ENCODE results near the gene NXPH4. TPM values are rescaled to one million over a fixed set of nuclear protein-coding genes. Genes with fewer than 3 reads are reported as not detected.

Gene NXPH4
- total RNA-seq (2021; ENCODE audit: unreplicated experiment) (20.0 TPM), Bru-seq, nascent RNA (percentile 39 among the genes with signal in this experiment), BruChase-seq, experiment 1, labeled RNA remaining after a 6-hour chase (percentile 43 among the genes with signal in this experiment), BruChase-seq, experiment 2, labeled RNA remaining after a 2-hour chase (percentile 44 among the genes with signal in this experiment)
- 13.6 and 16.2 TPM in 2 replicates for polyA plus RNA-seq (2012)
- long read RNA-seq, transcript NXPH4-201 (2 exons, 1,804 nt) = major isoform, 14 of 25 reads
- long read RNA-seq, partial matches to known transcripts = 0 of 25 reads
- long read RNA-seq, other reads (novel, unspliced or antisense) = 11 of 25 reads

- TF ChIP-seq CBX3 (IDR thresholded peaks at IDR 0.05; ENCODE audit: low read depth) = no peak
- peak; percentile 38; the same call in 1 of the 2 replicates for TF ChIP-seq ZFX (IDR thresholded peaks at IDR 0.05)
- peak; percentile 83 for TF ChIP-seq MAX (IDR thresholded peaks at IDR 0.05)
- ChIA-PET CTCF (interaction anchor here (0.6 to 4.2 kb wide), 5 partner anchors 13 to 239 kb away, joined by 3 to 103 read pairs (median 3); partner anchors contain the start of gene INHBE), RAD21 (ENCODE audit: low non-redundant PET in 1 of 2, low total read pairs in 2 of 2, uncharacterized antibody in 2 of 2, unreplicated experiment in 2 of 2) (interaction anchor here in 1 of 2 experiments (1.1 kb wide), 1 partner anchor 27 kb away, joined by 4 read pairs; no protein-coding TSS in a partner anchor), POLR2A (no interaction called here)
- H3K27ac ChIP-seq (ENCODE audit: low read depth, low read length) = peak within 1 kb of the TSS; percentile 42; the same call in 1 of the 2 replicates
- DNase-seq (ENCODE audit: low read depth, low spot score) (no peak), ATAC-seq (peak; percentile 59)
- no TSS peak for BruUV-seq (replicated peaks)
- no peaks in the 10 kb centered on the region for H4K20me1 ChIP-seq (ENCODE audit: insufficient read depth)
- H2AFZ ChIP-seq (ENCODE audit: low read depth, low read length, poor library complexity, severe bottlenecking) = peak within 1 kb of the TSS; percentile 61
- peak within 1 kb of the TSS; percentile 69 for H3K9ac ChIP-seq (ENCODE audit: low read length)
- no peaks in the 10 kb centered on the region for H3K79me2 ChIP-seq (ENCODE audit: insufficient read depth, low read length)
- H3K9me2 ChIP-seq (ENCODE audit: insufficient read depth) = no peaks in the 10 kb centered on the region
- no peaks in the 10 kb centered on the region for H3K9me3 ChIP-seq (ENCODE audit: control insufficient read depth in 1 of 2, insufficient read depth in 1 of 2, low read depth in 1 of 2, low read length in 2 of 2)
- H3K4me1 ChIP-seq (ENCODE audit: control insufficient read depth in 1 of 2, insufficient read depth in 2 of 2, low read length in 2 of 2) = peaks cover 17 to 50% of the 10 kb centered on the region in 2 experiments
- intact Hi-C loops (cut with micrococcal nuclease) = no loop called here
- H3K4me3 ChIP-seq (replicated peaks in 1 of 2; ENCODE audit: low read depth in 1 of 2, low read length in 2 of 2) = peak within 1 kb of the TSS; percentile 53 to 81
- no peaks in the 10 kb centered on the region for H3K36me3 ChIP-seq (ENCODE audit: control insufficient read depth in 1 of 2, insufficient read depth in 2 of 2, low read length in 2 of 2)
- no peaks in the 10 kb centered on the region for H3K27me3 ChIP-seq (ENCODE audit: insufficient read depth, low read length)
- peak within 1 kb of the TSS; percentile 97 for H3K4me2 ChIP-seq (ENCODE audit: low read length)
Observed at GRCh38 chr12:57216014-57216911, at the start of gene NXPH4. Gene NXPH4 (plus strand): TSS chr12:57216794. CDS start chr12:57216970, 176 bp downstream.

GRCh38 chr12:57166971-57167371 is 49.6 kb upstream of the NXPH4 start:
- no peak overlapping the region for H2AFZ ChIP-seq (ENCODE audit: low read depth, low read length, poor library complexity, severe bottlenecking)

More at GRCh38 chr12:57166971-57167371, 49.6 kb upstream of the NXPH4 start:
- Histone ChIP-seq H3K9me2 (ENCODE audit: insufficient read depth) (no peaks in the 10 kb centered on the region), H3K4me1 (ENCODE audit: control insufficient read depth in 1 of 2, insufficient read depth in 2 of 2, low read length in 2 of 2) (peaks cover 14 to 31% of the 10 kb centered on the region in 2 experiments), H3K27me3 (ENCODE audit: insufficient read depth, low read length) (no peaks in the 10 kb centered on the region), H3K36me3 (ENCODE audit: control insufficient read depth in 1 of 2, insufficient read depth in 2 of 2, low read length in 2 of 2) (no peaks in the 10 kb centered on the region), H3K4me2 (ENCODE audit: low read length) (peak overlapping the region; percentile 56), H3K27ac (ENCODE audit: low read depth, low read length) (no peak overlapping the region), H3K9me3 (ENCODE audit: control insufficient read depth in 1 of 2, insufficient read depth in 1 of 2, low read depth in 1 of 2, low read length in 2 of 2) (no peaks in the 10 kb centered on the region), H3K79me2 (ENCODE audit: insufficient read depth, low read length) (no peaks in the 10 kb centered on the region), H3K4me3 (replicated peaks in 1 of 2; ENCODE audit: low read depth in 1 of 2, low read length in 2 of 2) (no peak overlapping the region), H4K20me1 (ENCODE audit: insufficient read depth) (no peaks in the 10 kb centered on the region), H3K9ac (ENCODE audit: low read length) (no peak overlapping the region)
- no TSS peak for BruUV-seq (replicated peaks)
- DNase-seq (ENCODE audit: low read depth, low spot score) (no peak), ATAC-seq (peak; percentile 35; the same call in 1 of the 2 replicates)
- ChIA-PET CTCF (interaction anchor here (2.2 kb wide), 1 partner anchor 8 kb away, joined by 10 read pairs; no protein-coding TSS in a partner anchor), RAD21 (ENCODE audit: low non-redundant PET in 1 of 2, low total read pairs in 2 of 2, uncharacterized antibody in 2 of 2, unreplicated experiment in 2 of 2) (no interaction called here), POLR2A (no interaction called here)
- no peak for TF ChIP-seq ZNF274 (IDR thresholded peaks at IDR 0.05; ENCODE audit: low read depth, low read length)
- no peak for TF ChIP-seq CBX3 (IDR thresholded peaks at IDR 0.05; ENCODE audit: low read depth)
- TF ChIP-seq JUND (IDR thresholded peaks at IDR 0.05) = no peak
- TF ChIP-seq EGR1 (IDR thresholded peaks at IDR 0.05; ENCODE audit: low read depth) = no peak
- no peak for TF ChIP-seq CTCF (IDR thresholded peaks at IDR 0.05 in 2 of 3, conservative IDR thresholded peaks at IDR 0.05 in 1 of 3; ENCODE audit: borderline replicate concordance in 1 of 3, insufficient read depth in 1 of 3, low read depth in 2 of 3, low read length in 2 of 3)
- intact Hi-C loops (cut with micrococcal nuclease) = no loop called here

Data from HCT116 (cell line).